ENCODE data around the gene STIMATE. TPM values are rescaled to one million over a fixed set of nuclear protein-coding genes. Genes with fewer than 3 reads are reported as not detected.

STIMATE gene
- total RNA-seq, 1 experiment from 2014 or later = 15.7 TPM

DNA sequence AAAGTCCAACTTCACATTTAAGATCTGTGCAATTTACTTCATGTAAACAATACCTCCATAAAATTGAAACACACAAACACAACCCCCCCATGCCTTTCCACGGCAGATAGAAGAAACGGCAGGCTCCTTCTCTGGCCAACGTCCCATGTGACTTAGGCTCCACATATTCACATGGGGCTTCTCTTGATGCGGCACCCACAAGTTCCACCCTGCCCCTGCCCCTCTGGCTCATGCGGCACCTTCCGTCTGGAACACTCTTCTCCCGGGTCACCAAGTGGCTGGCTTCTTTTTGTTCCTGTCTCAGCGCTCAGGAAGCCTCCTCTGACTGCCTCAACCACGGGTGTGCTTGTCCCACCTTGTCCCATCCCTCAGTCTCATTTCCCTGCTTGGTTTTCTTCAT, 25.6 kb downstream of the STIMATE start:
- CTCF ChIA-PET = no interaction called here
- DNase-seq (ENCODE audit: low read depth, low spot score) (no peak), ATAC-seq (no peak)
- in situ Hi-C loops (cut with HindIII; ENCODE audit: low pct_unique_long_range_greater_than_20kb, low sequenced_read_pairs) = no loop called here
- intact Hi-C loops (cut with micrococcal nuclease; ENCODE audit: unreplicated experiment) = no loop called here
- POLR2A ChIA-PET = no interaction called here
- Histone ChIP-seq H3K27ac (ENCODE audit: low read length) (peak overlapping the region; percentile 48; the same call in 1 of the 2 replicates), H3K9me3 (ENCODE audit: control insufficient read depth, insufficient read depth, low read depth, low read length) (no peaks in the 10 kb centered on the region), H3K4me3 (ENCODE audit: low read depth in 2 of 2, low read length in 2 of 2) (no peak overlapping the region), H3K4me1 (ENCODE audit: control insufficient read depth, insufficient read depth, low read length) (no peaks in the 10 kb centered on the region; the same call in 1 of the 2 replicates), H3K36me3 (ENCODE audit: control insufficient read depth, insufficient read depth, low read length) (no peaks in the 10 kb centered on the region), H3K27me3 (ENCODE audit: control insufficient read depth, insufficient read depth, low read length) (no peaks in the 10 kb centered on the region)
- BruUV-seq (replicated peaks) = no TSS peak
- TF ChIP-seq SIN3A (IDR thresholded peaks at IDR 0.05; ENCODE audit: borderline replicate concordance, insufficient read depth, low read depth, low read length) (no peak), POLR2AphosphoS5 (IDR thresholded peaks at IDR 0.05; ENCODE audit: low read depth, low read length) (no peak), TCF7L2 (IDR thresholded peaks at IDR 0.05; ENCODE audit: low read depth, low read length) (no peak), CTCF (IDR thresholded peaks at IDR 0.05) (no peak)

- DNase-seq (ENCODE audit: low read depth, low spot score) (no peak), ATAC-seq (no peak)
- no peaks in the 10 kb centered on the region for H3K36me3 ChIP-seq (ENCODE audit: control insufficient read depth, insufficient read depth, low read length)
- no peaks in the 10 kb centered on the region for H3K27me3 ChIP-seq (ENCODE audit: control insufficient read depth, insufficient read depth, low read length)
- no peak overlapping the region for H3K4me3 ChIP-seq (ENCODE audit: low read depth in 2 of 2, low read length in 2 of 2)
- H3K27ac ChIP-seq (ENCODE audit: low read length) = no peak overlapping the region
- ChIA-PET POLR2A (no interaction called here), CTCF (no interaction called here)
- in situ Hi-C loops (cut with HindIII; ENCODE audit: low pct_unique_long_range_greater_than_20kb, low sequenced_read_pairs) = no loop called here
- BruUV-seq (replicated peaks) = no TSS peak
- TF ChIP-seq CTCF (IDR thresholded peaks at IDR 0.05) = no peak
- TF ChIP-seq SIN3A (IDR thresholded peaks at IDR 0.05; ENCODE audit: borderline replicate concordance, insufficient read depth, low read depth, low read length) = no peak
- no peak for TF ChIP-seq POLR2AphosphoS5 (IDR thresholded peaks at IDR 0.05; ENCODE audit: low read depth, low read length)
- TF ChIP-seq TCF7L2 (IDR thresholded peaks at IDR 0.05; ENCODE audit: low read depth, low read length) = no peak
- no peak for TF ChIP-seq REST (IDR thresholded peaks at IDR 0.05; ENCODE audit: insufficient read depth in 1 of 2, low read depth in 2 of 2, low read length in 1 of 2)
- intact Hi-C loops (cut with micrococcal nuclease; ENCODE audit: unreplicated experiment) = no loop called here
- H3K9me3 ChIP-seq (ENCODE audit: control insufficient read depth, insufficient read depth, low read depth, low read length) = no peaks in the 10 kb centered on the region
- no peaks in the 10 kb centered on the region; the same call in 1 of the 2 replicates for H3K4me1 ChIP-seq (ENCODE audit: control insufficient read depth, insufficient read depth, low read length)
Measured at GRCh38 chr3:52870471-52870870, 26.9 kb downstream of the STIMATE start.

Data from Panc1 (cell line).